Suprapubic skin (tissue), 3 donors: ENCODE measurements around the gene DSCAML1.

Experiments used
- CTCF ChIP-seq, 2 donors: fragments of 200-600 bp in 1 of 2; fragments of 450-650 bp in 1 of 2; sonication (generic) in 1 of 2; IDR thresholded peaks; one replicate each; pipeline ENCODE4 v1.5.1; 2016 to 2019; ENCODE audit warnings: antibody characterized with exemption in 2 of 2, mild to moderate bottlenecking in 1 of 2, moderate library complexity in 1 of 2
- EP300 ChIP-seq: sonication (generic); formaldehyde crosslinking; IDR thresholded peaks from one replicate; pipeline ENCODE4 v1.6.1; 2017; ENCODE audit warnings: antibody characterized with exemption
- POLR2A ChIP-seq, 2 donors: fragments of 450-650 bp; IDR thresholded peaks; one replicate each; pipeline ENCODE4 v1.6.1; 2017; ENCODE audit warnings: antibody characterized with exemption in 2 of 2, mild to moderate bottlenecking in 2 of 2, moderate library complexity in 2 of 2

- TF ChIP-seq CTCF (IDR thresholded peaks at IDR 0.05) (no peak), POLR2A (IDR thresholded peaks at IDR 0.05) (no peak), EP300 (no peak)
These were observed 74.9 kb downstream of the DSCAML1 start for GRCh38 chr11:117722082-117722481.
